SK-N-SH (cell line): ENCODE measurements around the gene RBM7. TPM values are rescaled to one million over a fixed set of nuclear protein-coding genes. Genes with fewer than 3 reads are reported as not detected.

Experiments used
- CTCF ChIA-PET: fragments of 300-600, 350-600 bp; formaldehyde crosslinking; extraction: SDS; loops from one replicate; lab custom pipeline; 2021; lab: Yijun Ruan, JAX
- POLR2A ChIA-PET: fragments of 350-600 bp; sonication (Branson Sonifier 250); formaldehyde crosslinking; extraction: SDS; loops from one replicate; lab custom pipeline; 2020; ENCODE audit warnings: antibody characterized with exemption, inconsistent platforms; lab: Yijun Ruan, JAX
- DNase-seq: peaks from one replicate; pipeline ENCODE4 v3.0.0; 2012
- H2AFZ ChIP-seq: fragments of 200-600 bp; sonication (generic); 2 replicates; pipeline ENCODE4 v1.8.1; 2016; ENCODE audit warnings: antibody characterized with exemption, mild to moderate bottlenecking, low read depth
- H3F3A ChIP-seq: fragments of 200-600 bp; sonication (generic); replicated peaks from 2 replicates; pipeline ENCODE3; 2016; ENCODE audit warnings: antibody characterized with exemption, mild to moderate bottlenecking; ENCODE audit not compliant: insufficient read depth
- H3K27ac ChIP-seq, 2 experiments: fragments of 200-500 bp in 1 of 2; fragments of 200-600 bp in 1 of 2; sonication (Bioruptor generic) in 1 of 2; sonication (generic), shearing (Covaris generic) in 1 of 2; 2 replicates each; pipeline versions ENCODE4 v1.5.1 to v1.6.1; 2014 to 2016; ENCODE audit warnings: low read depth in 2 of 2, inconsistent platforms in 1 of 2, low read length in 1 of 2, mild to moderate bottlenecking in 1 of 2, mixed read lengths in 1 of 2
- H3K27me3 ChIP-seq: fragments of 200-600 bp; sonication (generic), shearing (Covaris generic); 2 replicates; pipeline ENCODE4 v1.6.1; 2016; ENCODE audit warnings: mixed run types; ENCODE audit not compliant: insufficient read depth
- H3K36me3 ChIP-seq, 2 experiments: fragments of 200-500 bp in 1 of 2; fragments of 200-600 bp in 1 of 2; sonication (Bioruptor generic) in 1 of 2; sonication (generic) in 1 of 2; replicated peaks in 1 of 2; 2 replicates each; pipeline versions ENCODE3 to v1.5.1; 2014 to 2016; ENCODE audit warnings: low read length in 1 of 2, mild to moderate bottlenecking in 1 of 2; ENCODE audit not compliant: insufficient read depth in 2 of 2, control insufficient read depth in 1 of 2
- H3K4me1 ChIP-seq, 2 experiments: fragments of 200-500 bp in 1 of 2; fragments of 200-600 bp in 1 of 2; sonication (Bioruptor generic) in 1 of 2; sonication (generic), shearing (Covaris generic) in 1 of 2; 2 replicates each; pipeline versions ENCODE4 v1.5.1 to v1.6.1; 2014 to 2016; ENCODE audit warnings: low read depth in 1 of 2, low read length in 1 of 2, mixed run types in 1 of 2; ENCODE audit not compliant: insufficient read depth in 2 of 2, control insufficient read depth in 1 of 2
- H3K4me2 ChIP-seq: fragments of 200-600 bp; sonication (generic), shearing (Covaris generic); 2 replicates; pipeline ENCODE4 v1.6.1; 2017; ENCODE audit warnings: mixed run types
- H3K4me3 ChIP-seq, 2 experiments: fragments of 200-500 bp in 1 of 2; fragments of 200-600 bp in 1 of 2; sonication (Bioruptor generic) in 1 of 2; sonication (generic), shearing (Covaris generic) in 1 of 2; 2 replicates each; pipeline versions ENCODE4 v1.5.1 to v1.8.1; 2014 to 2016; ENCODE audit warnings: low read depth in 2 of 2, inconsistent platforms in 1 of 2, low read length in 1 of 2, mild to moderate bottlenecking in 1 of 2, mixed read lengths in 1 of 2, moderate library complexity in 1 of 2
- H3K79me2 ChIP-seq: fragments of 200-600 bp; sonication (generic); 2 replicates; pipeline ENCODE4 v1.8.1; 2017; ENCODE audit warnings: mild to moderate bottlenecking; ENCODE audit not compliant: insufficient read depth
- H3K9ac ChIP-seq: fragments of 200-600 bp; sonication (generic); 2 replicates; pipeline ENCODE4 v1.6.1; 2017; ENCODE audit warnings: mixed run types
- H3K9me2 ChIP-seq: fragments of 200-600 bp; sonication (generic); 2 replicates; pipeline ENCODE4 v1.6.1; 2017; ENCODE audit warnings: mixed run types
- H3K9me3 ChIP-seq: fragments of 200-600 bp; sonication (generic); 2 replicates; pipeline ENCODE4 v1.6.1; 2017; ENCODE audit warnings: mixed run types, mild to moderate bottlenecking, moderate library complexity
- H4K20me1 ChIP-seq: fragments of 200-600 bp; sonication (generic); 2 replicates; pipeline ENCODE4 v1.6.1; 2017; ENCODE audit warnings: mild to moderate bottlenecking, mixed run types; ENCODE audit not compliant: insufficient read depth
- EP300 ChIP-seq, 2 experiments: IDR thresholded peaks; 2 replicates each; pipeline versions ENCODE4 v1.4.0 to v1.6.1; 2012; ENCODE audit warnings: borderline replicate concordance in 1 of 2, low read depth in 1 of 2, low read length in 1 of 2
- FOSL2 ChIP-seq: IDR thresholded peaks from 2 replicates; pipeline ENCODE4 v1.4.0; 2012; ENCODE audit warnings: low read depth, mild to moderate bottlenecking, moderate library complexity, borderline replicate concordance
- FOXJ3 ChIP-seq: sonication (generic); formaldehyde crosslinking; IDR thresholded peaks from 2 replicates; pipeline ENCODE4 v1.5.1; 2020; ENCODE audit warnings: mild to moderate bottlenecking, missing genetic modification reagents
- GATA2 ChIP-seq: sonication (generic); formaldehyde crosslinking; IDR thresholded peaks from 2 replicates; pipeline ENCODE4 v1.5.0; 2020; ENCODE audit warnings: mild to moderate bottlenecking, missing genetic modification reagents
- MAX ChIP-seq: IDR thresholded peaks from 2 replicates; pipeline ENCODE4 v1.4.0; 2012; ENCODE audit warnings: low read depth
- MXI1 ChIP-seq: IDR thresholded peaks from 2 replicates; pipeline ENCODE4 v1.6.1; 2012; ENCODE audit warnings: mild to moderate bottlenecking, low read depth, low read length, improper control_type of control experiment
- RCOR1 ChIP-seq: fragments of 150-350 bp; IDR thresholded peaks from 2 replicates; pipeline ENCODE4 v1.6.1; 2017; ENCODE audit warnings: antibody characterized with exemption, low read length
- SMC3 ChIP-seq: IDR thresholded peaks from 2 replicates; pipeline ENCODE4 v1.6.1; 2012; ENCODE audit warnings: low read depth, low read length, improper control_type of control experiment
- ZBTB33 ChIP-seq: IDR thresholded peaks from 2 replicates; pipeline ENCODE4 v1.4.0; 2012; ENCODE audit warnings: low read depth, borderline replicate concordance
- WGBS: methylation state at CpG from one replicate; pipeline ENCODE4 v1.1.6; 2017; ENCODE audit warnings: low lambda C conversion rate; 5-methylcytosine and 5-hydroxymethylcytosine counted together
- polyA plus RNA-seq, 3 experiments: library from polyadenylated mRNA; depleted of rRNA; stranded (reverse); fragments of >200 nt; gene quantifications; 2 replicates each; pipeline ENCODE4 v1.2.3, GENCODE V29; 2012

RBM7 gene
- polyA plus RNA-seq, 1 of the 3 experiments (the other 2 are of a cell fraction) = 19.5 TPM

GRCh38 chr11:114368918-114369680 lies 31.4 kb upstream of the RBM7 start:
- Histone ChIP-seq H3K27ac (no peak overlapping the region), H3K9ac (no peak overlapping the region), H3K27me3 (no peaks in the 10 kb centered on the region), H2AFZ (peak overlapping the region; percentile 70), H4K20me1 (no peaks in the 10 kb centered on the region), H3K9me2 (no peaks in the 10 kb centered on the region), H3K79me2 (no peaks in the 10 kb centered on the region), H3K4me2 (no peak overlapping the region), H3K9me3 (no peaks in the 10 kb centered on the region), H3K4me1 (peaks cover 15 to 24% of the 10 kb centered on the region in 2 experiments), H3K4me3 (no peak overlapping the region), H3F3A (peaks cover 22% of the 10 kb centered on the region), H3K36me3 (no peaks in the 10 kb centered on the region)
- WGBS = 38% methylated on average over 4 of the region's 5 CpGs
- POLR2A ChIA-PET = no interaction called here
- CTCF ChIA-PET = interaction anchor here (0.9 to 1.3 kb wide), 3 partner anchors 22 to 394 kb away, joined by 3 to 4 read pairs (median 3); no protein-coding TSS in a partner anchor
- no peak for TF ChIP-seq MAX
- peak; percentile 92 for TF ChIP-seq RCOR1
- peak in 1 of 2 experiments; percentile 84; a peak in 2 of 4 replicates for TF ChIP-seq EP300 (IDR thresholded peaks at IDR 0.05; ENCODE audit: borderline replicate concordance in 1 of 2, low read depth in 1 of 2, low read length in 1 of 2)
- no peak for TF ChIP-seq ZBTB33
- TF ChIP-seq GATA2 (CRISPR knock-in tag) = peak; percentile 91
- peak; percentile 29 for DNase-seq

GRCh38 chr11:114375052-114375451 lies 25.4 kb upstream of the RBM7 start:
- H3K36me3 ChIP-seq = no peaks in the 10 kb centered on the region
- H4K20me1 ChIP-seq = no peaks in the 10 kb centered on the region
- H3K27ac ChIP-seq = no peak overlapping the region
- no peak for DNase-seq
- no peaks in the 10 kb centered on the region for H3K79me2 ChIP-seq
- H3K4me2 ChIP-seq = no peak overlapping the region
- H3K27me3 ChIP-seq = no peaks in the 10 kb centered on the region
- no peak overlapping the region for H2AFZ ChIP-seq
- no peaks in the 10 kb centered on the region for H3K9me2 ChIP-seq
- H3K9ac ChIP-seq = no peak overlapping the region
- no peak overlapping the region for H3K4me3 ChIP-seq
- H3F3A ChIP-seq = peaks cover 21% of the 10 kb centered on the region
- TF ChIP-seq MXI1 (no peak), FOXJ3 (CRISPR knock-in tag) (no peak), FOSL2 (no peak), RCOR1 (no peak), SMC3 (no peak)
- ChIA-PET POLR2A (no interaction called here), CTCF (interaction anchor here (0.5 to 1.2 kb wide), 3 partner anchors 10 to 1667 kb away, joined by 3 to 5 read pairs (median 4); no protein-coding TSS in a partner anchor)
- H3K4me1 ChIP-seq = peaks cover 9 to 12% of the 10 kb centered on the region in 2 experiments
- WGBS = 97% methylated on average over 3 of the region's 3 CpGs
- no peaks in the 10 kb centered on the region for H3K9me3 ChIP-seq
